ENCODE results near the gene ALDH5A1. TPM values are rescaled to one million over a fixed set of nuclear protein-coding genes. Genes with fewer than 3 reads are reported as not detected.

Gene ALDH5A1
- total RNA-seq, 6 experiments from 2014 or later: 0.55 to 2.2 (median 1.2) TPM

- no peaks in the 10 kb centered on the region for H3K36me3 Mint-ChIP-seq (ENCODE audit: low read depth)
- no peak for TF ChIP-seq CTCF (IDR thresholded peaks at IDR 0.05)
- DNase-seq: no peak
- H3K27me3 Mint-ChIP-seq (ENCODE audit: insufficient read depth): peaks cover 5% of the 10 kb centered on the region
- no peak overlapping the region for H3K4me3 Mint-ChIP-seq
- H3K9me3 Mint-ChIP-seq: no peaks in the 10 kb centered on the region
- H3K4me1 Mint-ChIP-seq (ENCODE audit: low read depth): peaks cover 16% of the 10 kb centered on the region
- no peak overlapping the region for H3K27ac Mint-ChIP-seq
Measured at GRCh38 chr6:24476631-24477030, 18.1 kb upstream of the ALDH5A1 start.

- Mint-ChIP-seq H3K9me3 (no peaks in the 10 kb centered on the region), H3K4me3 (no peak overlapping the region), H3K4me1 (ENCODE audit: low read depth) (peaks cover 12% of the 10 kb centered on the region), H3K27me3 (ENCODE audit: insufficient read depth) (peaks cover 5% of the 10 kb centered on the region), H3K27ac (no peak overlapping the region), H3K36me3 (ENCODE audit: low read depth) (no peaks in the 10 kb centered on the region)
- no peak for DNase-seq
- TF ChIP-seq CTCF (IDR thresholded peaks at IDR 0.05): no peak
Measured at GRCh38 chr6:24477070-24477469, 17.7 kb upstream of the ALDH5A1 start.

GRCh38 chr6:24478903-24479302, 15.9 kb upstream of the ALDH5A1 start:
- TF ChIP-seq CTCF (IDR thresholded peaks at IDR 0.05): no peak
- Mint-ChIP-seq H3K27me3 (ENCODE audit: insufficient read depth) (peaks cover 5% of the 10 kb centered on the region), H3K9me3 (no peaks in the 10 kb centered on the region), H3K36me3 (ENCODE audit: low read depth) (no peaks in the 10 kb centered on the region), H3K4me1 (ENCODE audit: low read depth) (peaks cover 6% of the 10 kb centered on the region; the same call in 1 of the 2 replicates), H3K27ac (no peak overlapping the region), H3K4me3 (no peak overlapping the region)
- no peak for DNase-seq

- Mint-ChIP-seq H3K27ac (no peak overlapping the region), H3K27me3 (ENCODE audit: insufficient read depth) (peaks cover 5% of the 10 kb centered on the region), H3K9me3 (no peaks in the 10 kb centered on the region), H3K4me1 (ENCODE audit: low read depth) (peaks cover 16% of the 10 kb centered on the region), H3K36me3 (ENCODE audit: low read depth) (no peaks in the 10 kb centered on the region), H3K4me3 (peak overlapping the region; percentile 39; the same call in 1 of the 2 replicates)
- TF ChIP-seq CTCF (IDR thresholded peaks at IDR 0.05): no peak
- no peak for DNase-seq
Measured at GRCh38 chr6:24480705-24481104, 14.1 kb upstream of the ALDH5A1 start.

GRCh38 chr6:24481449-24481848, 13.3 kb upstream of the ALDH5A1 start:
- Mint-ChIP-seq H3K4me3 (no peak overlapping the region), H3K36me3 (ENCODE audit: low read depth) (no peaks in the 10 kb centered on the region), H3K27ac (no peak overlapping the region), H3K27me3 (ENCODE audit: insufficient read depth) (peaks cover 3% of the 10 kb centered on the region; the same call in 1 of the 2 replicates), H3K9me3 (no peaks in the 10 kb centered on the region), H3K4me1 (ENCODE audit: low read depth) (peaks cover 16% of the 10 kb centered on the region)
- DNase-seq: no peak
- TF ChIP-seq CTCF (IDR thresholded peaks at IDR 0.05): no peak

Measured in HFFc6 (cell line).